GM23338 (cell line): ENCODE data around the gene FILIP1. TPM values are rescaled to one million over a fixed set of nuclear protein-coding genes. Genes with fewer than 3 reads are reported as not detected.

Source experiments
- ATAC-seq: fragments of 200-7000 bp; cut with Tn5 transposase; 3 replicates; pipeline ENCODE4 v1.9.1; 2020
- DNase-seq: peaks from one replicate; pipeline ENCODE4 v3.0.0-alpha.2; 2015; ENCODE audit warnings: low spot score
- H2AFZ ChIP-seq: fragments of 200-600 bp; sonication (generic); 2 replicates; pipeline ENCODE4 v1.8.0; 2016; ENCODE audit warnings: antibody characterized with exemption, mild to moderate bottlenecking, moderate library complexity
- H3F3A ChIP-seq: fragments of 200-600 bp; sonication (generic); replicated peaks from 2 replicates; pipeline ENCODE4 v1.8.0; 2017; ENCODE audit warnings: antibody characterized with exemption, mixed run types, low read depth
- H3K27ac ChIP-seq: fragments of 200-600 bp; sonication (generic); 2 replicates; pipeline ENCODE4 v1.6.1; 2016; ENCODE audit warnings: low read depth
- H3K27me3 ChIP-seq: fragments of 200-600 bp; sonication (generic); 2 replicates; pipeline ENCODE4 v1.8.0; 2016; ENCODE audit warnings: mild to moderate bottlenecking, mixed run types, moderate library complexity; ENCODE audit not compliant: insufficient read depth
- H3K36me3 ChIP-seq: fragments of 200-600 bp; sonication (generic); 2 replicates; pipeline ENCODE4 v1.8.0; 2016; ENCODE audit warnings: mild to moderate bottlenecking; ENCODE audit not compliant: insufficient read depth
- H3K4me1 ChIP-seq: fragments of 200-600 bp; sonication (generic); 2 replicates; pipeline ENCODE4 v1.8.0; 2016; ENCODE audit warnings: mild to moderate bottlenecking, moderate library complexity; ENCODE audit not compliant: insufficient read depth
- H3K4me2 ChIP-seq: fragments of 200-600 bp; sonication (generic); 2 replicates; pipeline ENCODE4 v1.7.1; 2017; ENCODE audit warnings: mixed run types
- H3K4me3 ChIP-seq: fragments of 200-600 bp; sonication (generic); 2 replicates; pipeline ENCODE4 v1.6.1; 2016; ENCODE audit warnings: mixed run types
- H3K79me2 ChIP-seq: fragments of 200-600 bp; sonication (generic); replicated peaks from 2 replicates; pipeline ENCODE4 v1.8.0; 2017; ENCODE audit warnings: mild to moderate bottlenecking; ENCODE audit not compliant: insufficient read depth
- H3K9me2 ChIP-seq: fragments of 200-600 bp; sonication (generic); 2 replicates; pipeline ENCODE4 v1.8.0; 2017; ENCODE audit not compliant: insufficient read depth
- H4K20me1 ChIP-seq: fragments of 200-600 bp; sonication (generic); replicated peaks from 2 replicates; pipeline ENCODE4 v1.8.0; 2017; ENCODE audit warnings: mild to moderate bottlenecking; ENCODE audit not compliant: insufficient read depth
- H3K27ac Mint-ChIP-seq: 2 replicates; pipeline ENCODE4 v1.8.0; 2020; ENCODE audit warnings: inconsistent platforms, mild to moderate bottlenecking, moderate library complexity, mixed read lengths
- H3K27me3 Mint-ChIP-seq: 3 replicates; pipeline ENCODE4 v1.8.0; 2022; ENCODE audit warnings: low read depth, mild to moderate bottlenecking, moderate library complexity, mixed read lengths, inconsistent platforms; ENCODE audit not compliant: insufficient read depth, poor library complexity
- H3K36me3 Mint-ChIP-seq: 3 replicates; pipeline ENCODE4 v1.8.0; 2021; ENCODE audit warnings: low read depth, mild to moderate bottlenecking, inconsistent platforms, moderate library complexity, mixed read lengths
- H3K4me1 Mint-ChIP-seq: 3 replicates; pipeline ENCODE4 v1.8.0; 2020; ENCODE audit warnings: mild to moderate bottlenecking, inconsistent platforms, mixed read lengths
- H3K4me3 Mint-ChIP-seq: 3 replicates; pipeline ENCODE4 v1.8.0; 2021; ENCODE audit warnings: moderate library complexity, mild to moderate bottlenecking, inconsistent platforms, mixed read lengths
- H3K9me3 Mint-ChIP-seq: 3 replicates; pipeline ENCODE4 v1.8.0; 2020; ENCODE audit warnings: moderate library complexity, mild to moderate bottlenecking, inconsistent platforms, mixed read lengths
- CREB1 ChIP-seq: fragments of 250-450 bp; sonication (Bioruptor Pico); IDR thresholded peaks from 2 replicates; pipeline ENCODE4 v1.5.0; 2020; ENCODE audit warnings: low read depth, mild to moderate bottlenecking, moderate library complexity
- CTCF ChIP-seq, 2 experiments: fragments of 200-600 bp in 1 of 2; sonication (generic) in 1 of 2; conservative IDR thresholded peaks; 2 replicates each; pipeline versions ENCODE4 v1.5.1 to v1.6.1; 2016 to 2017; ENCODE audit warnings: antibody characterized with exemption in 2 of 2, low read depth in 2 of 2, mild to moderate bottlenecking in 2 of 2, moderate library complexity in 1 of 2
- ETS1 ChIP-seq: IDR thresholded peaks from 2 replicates; pipeline ENCODE4 v1.6.1; 2016; ENCODE audit warnings: antibody characterized with exemption
- EZH2 ChIP-seq: fragments of 200-600 bp; sonication (generic); IDR thresholded peaks from one replicate; pipeline ENCODE4 v1.8.0; 2017; ENCODE audit warnings: antibody characterized with exemption, mild to moderate bottlenecking, low read depth; ENCODE audit not compliant: unreplicated experiment
- EZH2phosphoT487 ChIP-seq: fragments of 200-600 bp; sonication (generic); IDR thresholded peaks from one replicate; pipeline ENCODE4 v1.8.1; 2018; ENCODE audit warnings: antibody characterized with exemption; ENCODE audit not compliant: unreplicated experiment
- NANOG ChIP-seq: IDR thresholded peaks from 2 replicates; pipeline ENCODE4 v1.6.1; 2016; ENCODE audit warnings: antibody characterized with exemption, borderline replicate concordance
- POLR2AphosphoS5 ChIP-seq: IDR thresholded peaks from 2 replicates; pipeline ENCODE4 v1.6.1; 2016; ENCODE audit warnings: antibody characterized with exemption, low read depth
- REST ChIP-seq: IDR thresholded peaks from one replicate; pipeline ENCODE4 v1.6.1; 2018; ENCODE audit warnings: antibody characterized with exemption; ENCODE audit not compliant: unreplicated experiment
- STAT1 ChIP-seq: IDR thresholded peaks from one replicate; pipeline ENCODE4 v1.6.1; 2016; ENCODE audit warnings: antibody characterized with exemption; ENCODE audit not compliant: unreplicated experiment
- ZNF114 ChIP-seq: fragments of 250-450 bp; sonication (Bioruptor Pico); IDR thresholded peaks from 2 replicates; pipeline ENCODE4 v1.5.0; 2020; ENCODE audit warnings: mild to moderate bottlenecking, moderate library complexity
- ZNF331 ChIP-seq: fragments of 250-450 bp; sonication (Bioruptor Pico); IDR thresholded peaks from 2 replicates; pipeline ENCODE4 v1.5.0; 2020; ENCODE audit warnings: low read depth, mild to moderate bottlenecking, moderate library complexity
- ZNF462 ChIP-seq: fragments of 250-450 bp; sonication (Bioruptor Pico); IDR thresholded peaks from 2 replicates; pipeline ENCODE4 v1.5.0; 2020; ENCODE audit warnings: mild to moderate bottlenecking, moderate library complexity
- polyA plus RNA-seq: library from polyadenylated mRNA; unstranded; fragments of >200 nt; fragmentation: Nextera tagmentation; extraction: Ambion mirVana; gene quantifications from 2 replicates; pipeline ENCODE4 v1.2.1, GENCODE V29; 2016
- total RNA-seq: library from RNA; depleted of rRNA; stranded (reverse); fragments of >200 nt; shearing (Covaris generic); gene quantifications from 2 replicates; pipeline ENCODE4 v1.2.3, GENCODE V29; 2014

FILIP1 gene
- total and polyA plus RNA-seq, 2 experiments from 2014 or later: 3.7 to 6.4 TPM

- Mint-ChIP-seq H3K4me3 (no peak overlapping the region), H3K27me3 (peaks cover 2% of the 10 kb centered on the region), H3K36me3 (peaks cover 7% of the 10 kb centered on the region; the same call in 2 of the 3 replicates), H3K27ac (no peak overlapping the region), H3K4me1 (peaks cover 6% of the 10 kb centered on the region; the same call in 1 of the 3 replicates), H3K9me3 (peaks cover 14% of the 10 kb centered on the region)
- Histone ChIP-seq H3K4me3 (no peak overlapping the region), H3K27ac (no peak overlapping the region), H3K9me2 (no peaks in the 10 kb centered on the region), H3F3A (no peaks in the 10 kb centered on the region), H3K79me2 (no peaks in the 10 kb centered on the region), H4K20me1 (no peaks in the 10 kb centered on the region), H3K4me2 (no peak overlapping the region), H3K4me1 (no peaks in the 10 kb centered on the region), H2AFZ (no peak overlapping the region), H3K36me3 (no peaks in the 10 kb centered on the region), H3K27me3 (no peaks in the 10 kb centered on the region)
- DNase-seq (no peak), ATAC-seq (no peak)
- no peak for TF ChIP-seq ZNF114 (CRISPR knock-in tag)
- TF ChIP-seq ETS1: no peak
- no peak for TF ChIP-seq CTCF (conservative IDR thresholded peaks at IDR 0.05; ENCODE audit: low read depth in 2 of 2)
- no peak for TF ChIP-seq EZH2
- no peak for TF ChIP-seq STAT1
- no peak for TF ChIP-seq ZNF331 (CRISPR knock-in tag)
- TF ChIP-seq REST: no peak
- no peak for TF ChIP-seq POLR2AphosphoS5
- TF ChIP-seq EZH2phosphoT487: no peak
- TF ChIP-seq ZNF462 (CRISPR knock-in tag): no peak
- TF ChIP-seq NANOG: no peak
- no peak for TF ChIP-seq CREB1 (CRISPR knock-in tag)
Measured at GRCh38 chr6:75543311-75543710, 49.7 kb upstream of the FILIP1 start.
